Measurements from ENCODE around the gene MYO3B.

DNA sequence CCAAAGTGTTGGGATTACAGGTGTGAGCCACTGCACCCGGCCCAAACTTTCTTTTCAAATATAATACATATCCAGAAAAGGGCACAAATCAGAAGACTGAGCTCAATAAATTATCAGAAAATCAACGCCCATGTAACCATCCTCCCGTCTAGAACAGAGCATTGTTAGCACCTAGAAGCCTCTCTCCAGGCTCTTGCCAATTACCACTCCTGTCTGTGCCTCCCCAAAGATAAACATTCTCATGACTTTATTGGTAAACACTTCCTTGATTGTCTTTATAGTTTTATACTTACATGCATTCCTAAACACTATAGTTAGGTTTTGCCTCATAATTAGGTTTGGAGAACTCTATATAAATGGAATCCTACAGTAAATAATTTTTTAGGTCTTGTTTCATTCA lies 478.7 kb downstream of the MYO3B start:
- TF ChIP-seq POLR2A (IDR thresholded peaks at IDR 0.05; ENCODE audit: low read length) (no peak), GATA1 (IDR thresholded peaks at IDR 0.05; ENCODE audit: low read depth, low read length) (no peak)
